Islet of Langerhans (tissue), 1 donor: Measurements from ENCODE around the gene TOMM20.
"Not testable (repeated sequence)": the region's sequence is repeated elsewhere in the genome, so short reads cannot be mapped to it uniquely, and the experiment has no call there.

ENCODE experiments used
- FAIRE-seq: peaks from one replicate; lab custom pipeline; 2011; peaks lifted over from hg19 to GRCh38; lab: Jason Lieb, UNC

TOMM20 gene

DNA sequence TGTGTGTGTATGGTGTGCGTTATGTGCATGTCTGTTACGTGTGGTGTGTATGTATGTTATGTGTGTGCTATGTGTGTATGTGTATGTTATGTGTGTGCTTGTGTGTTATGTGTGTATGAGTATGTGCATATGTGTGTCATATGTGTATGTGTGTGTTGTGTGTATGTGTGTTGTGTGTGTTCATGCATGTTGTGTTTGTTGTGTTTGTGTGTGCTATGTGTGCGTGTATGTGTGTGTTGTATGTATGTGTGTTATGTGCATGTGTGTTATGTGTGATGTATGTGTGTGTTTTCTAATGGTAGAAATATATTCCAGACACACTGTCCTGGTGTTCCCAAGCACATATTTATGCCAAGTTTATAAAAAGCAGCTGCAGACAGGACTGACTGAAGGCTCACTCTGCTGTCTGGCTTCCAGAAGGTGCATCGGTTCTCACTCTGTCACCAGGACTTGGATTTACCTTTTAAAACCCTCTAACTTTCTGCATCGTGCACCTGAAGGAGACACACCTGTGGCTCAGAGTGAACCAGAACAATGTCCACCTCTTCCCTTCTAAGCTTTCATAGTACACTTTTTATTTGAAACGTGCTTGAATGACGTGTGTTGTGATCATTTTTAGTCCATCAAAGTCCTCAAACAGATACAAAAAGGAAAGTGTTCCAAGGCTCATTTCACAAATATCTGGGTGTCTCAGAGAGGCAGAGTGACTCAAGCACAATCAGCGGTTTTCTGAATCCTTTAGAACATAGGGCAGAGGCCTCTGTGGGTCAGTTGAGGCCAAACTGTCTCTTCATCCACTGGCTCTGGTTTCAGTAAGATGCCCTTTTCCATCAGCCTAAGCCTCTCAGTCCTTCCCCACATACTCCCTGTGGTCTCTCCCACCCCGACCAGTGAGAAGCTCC is 49.9 kb downstream of the TOMM20 start:
- no peak for FAIRE-seq

DNA sequence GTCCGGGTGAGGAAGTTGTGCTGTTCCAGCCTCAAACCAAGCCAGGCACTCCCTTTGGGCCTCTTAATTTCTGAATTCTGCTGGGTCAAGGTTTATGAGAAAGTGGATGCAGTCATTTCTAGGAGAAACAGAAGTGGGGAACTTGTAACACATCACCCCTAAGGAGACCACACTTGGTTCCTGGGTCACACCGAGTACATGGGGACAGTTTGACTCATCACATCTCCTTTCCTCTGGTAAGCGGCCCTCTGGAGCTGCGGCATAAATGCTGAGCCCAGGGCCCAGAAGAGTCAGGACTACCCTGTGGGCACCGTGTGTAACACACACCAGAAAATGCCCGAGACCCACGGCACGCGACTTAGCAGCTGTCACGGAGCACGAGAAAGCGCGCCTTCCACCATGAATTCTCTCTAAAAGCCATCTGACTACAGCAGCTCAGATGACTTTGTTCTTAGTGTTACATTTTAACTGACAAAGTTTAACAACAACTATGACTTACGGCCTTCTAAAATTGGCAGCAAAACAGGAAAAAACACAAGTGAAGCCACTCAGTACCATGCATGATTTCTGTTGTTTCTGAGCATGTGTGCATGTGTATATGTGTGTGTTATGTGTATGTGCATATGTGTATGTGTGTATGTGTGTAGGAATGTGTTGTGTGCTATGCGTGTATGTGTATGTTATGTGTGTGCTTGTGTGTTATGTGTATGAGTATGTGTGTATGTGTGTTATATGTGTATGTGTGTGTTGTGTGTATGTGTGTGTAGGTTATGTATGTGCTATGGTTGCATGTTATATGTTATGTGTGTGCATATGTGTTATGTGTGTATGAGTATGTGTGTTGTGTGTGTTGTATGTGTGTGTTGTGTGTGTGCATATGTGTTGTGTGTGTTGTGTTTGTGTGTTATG is 50.8 kb downstream of the TOMM20 start:
- FAIRE-seq = no peak

DNA sequence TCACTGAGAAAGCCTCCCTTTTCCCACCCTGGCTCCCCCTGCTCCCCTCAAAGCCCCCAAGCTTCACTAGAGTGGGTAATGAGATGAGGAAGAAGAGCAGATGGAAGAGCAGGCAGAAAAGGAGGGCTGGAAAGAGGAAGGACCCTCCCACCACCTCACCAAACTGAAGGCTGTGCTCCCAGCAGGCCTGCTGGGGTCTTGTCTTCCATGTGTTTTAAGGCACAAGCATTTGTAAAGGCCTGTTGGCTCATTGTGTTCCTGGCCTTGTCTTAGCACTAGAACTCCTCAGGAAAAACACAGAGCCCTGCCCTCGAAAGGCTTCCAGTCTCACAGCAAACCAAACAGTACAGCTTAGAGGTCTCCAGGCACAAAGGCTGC is 51.5 kb downstream of the TOMM20 start:
- no peak for FAIRE-seq

DNA sequence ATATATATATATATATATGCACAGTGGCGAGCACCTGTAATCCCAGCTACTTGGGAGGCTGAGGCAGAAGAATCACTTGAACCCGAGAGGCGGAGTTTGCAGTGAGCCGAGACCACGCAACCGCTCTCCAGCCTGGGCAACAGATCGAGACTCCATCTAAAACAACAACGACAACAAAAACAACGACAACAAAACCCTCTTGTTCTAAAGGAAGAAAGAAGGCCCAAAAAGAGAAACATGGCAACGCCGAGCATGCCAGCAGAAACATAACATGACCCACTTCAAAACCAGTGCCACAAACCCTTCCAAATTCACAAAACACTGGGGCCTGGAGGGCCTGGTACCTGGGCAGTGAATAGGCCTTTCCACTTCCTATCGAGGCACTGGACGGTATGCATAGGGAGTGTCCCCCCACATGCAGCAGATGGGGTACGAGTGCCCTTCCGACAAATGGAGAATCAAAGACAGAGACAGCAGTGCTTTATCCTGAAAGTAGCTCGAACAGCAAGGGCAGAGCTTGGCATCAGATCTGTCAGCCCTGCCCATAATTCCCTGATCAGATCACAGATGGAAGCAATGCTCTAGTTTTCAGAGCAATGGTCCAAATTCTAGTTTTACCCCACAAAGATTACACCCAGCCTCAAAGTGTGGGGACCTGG is 52.0 kb downstream of the TOMM20 start:
- FAIRE-seq = no peak

DNA sequence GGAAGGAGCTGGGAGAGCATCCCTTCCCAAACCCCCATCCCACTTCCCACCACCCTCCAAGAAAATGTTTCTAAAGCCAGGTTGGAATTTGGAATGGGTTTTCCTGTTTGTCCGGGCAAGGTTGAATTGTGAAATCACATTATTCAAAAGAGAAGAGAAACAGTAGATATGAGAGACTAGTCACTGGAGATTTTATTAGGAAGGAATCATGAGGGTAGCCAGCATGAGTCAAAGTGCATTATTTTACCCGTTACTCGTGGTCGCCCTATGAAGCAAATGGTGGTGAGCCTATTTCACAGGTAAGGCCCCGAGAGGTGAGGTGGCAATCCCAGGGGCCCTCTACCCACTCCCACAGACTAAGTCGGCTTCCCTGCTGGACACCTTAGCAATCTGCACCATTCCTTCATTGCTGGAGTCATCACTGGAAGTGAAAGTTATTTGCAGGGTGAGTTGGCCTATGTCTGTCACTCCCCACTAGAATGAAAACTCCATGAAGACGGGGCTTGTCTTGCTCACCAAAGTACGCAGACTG is 52.8 kb downstream of the TOMM20 start:
- no peak for FAIRE-seq

DNA sequence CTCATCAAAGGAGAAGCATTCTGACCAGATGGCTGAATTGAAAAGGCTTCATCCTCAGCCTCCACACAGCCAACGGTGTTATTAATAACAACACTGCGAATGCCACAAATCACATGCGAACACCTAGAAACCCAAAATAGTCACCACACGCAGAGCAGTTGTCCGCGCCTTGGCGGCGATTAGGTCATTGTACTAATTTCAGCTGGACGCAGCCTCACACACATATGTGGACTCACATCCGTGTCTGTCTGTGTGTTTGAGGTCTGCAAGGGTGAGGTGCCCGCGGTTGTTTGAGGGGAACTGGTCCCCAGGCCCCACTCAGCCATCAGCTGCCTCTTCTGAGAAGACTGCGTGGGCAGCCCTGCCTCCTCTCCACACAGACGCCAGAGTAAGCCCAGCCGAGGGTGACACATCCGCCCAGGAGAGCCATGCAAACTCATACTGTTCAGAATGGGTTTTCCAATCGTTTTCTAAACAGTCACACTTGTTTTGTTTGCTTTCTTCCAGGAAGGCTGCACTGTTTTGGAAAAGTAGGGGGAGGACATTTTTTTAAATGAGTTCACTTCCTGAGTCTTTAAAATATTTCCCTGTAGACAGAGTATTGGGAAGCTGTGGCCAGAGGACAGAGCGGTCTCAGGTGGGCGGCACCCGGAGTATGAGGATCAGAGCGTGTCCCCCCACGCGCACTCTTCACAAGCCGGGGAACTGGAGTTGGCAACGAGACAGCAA is 53.4 kb downstream of the TOMM20 start:
- FAIRE-seq = no peak

DNA sequence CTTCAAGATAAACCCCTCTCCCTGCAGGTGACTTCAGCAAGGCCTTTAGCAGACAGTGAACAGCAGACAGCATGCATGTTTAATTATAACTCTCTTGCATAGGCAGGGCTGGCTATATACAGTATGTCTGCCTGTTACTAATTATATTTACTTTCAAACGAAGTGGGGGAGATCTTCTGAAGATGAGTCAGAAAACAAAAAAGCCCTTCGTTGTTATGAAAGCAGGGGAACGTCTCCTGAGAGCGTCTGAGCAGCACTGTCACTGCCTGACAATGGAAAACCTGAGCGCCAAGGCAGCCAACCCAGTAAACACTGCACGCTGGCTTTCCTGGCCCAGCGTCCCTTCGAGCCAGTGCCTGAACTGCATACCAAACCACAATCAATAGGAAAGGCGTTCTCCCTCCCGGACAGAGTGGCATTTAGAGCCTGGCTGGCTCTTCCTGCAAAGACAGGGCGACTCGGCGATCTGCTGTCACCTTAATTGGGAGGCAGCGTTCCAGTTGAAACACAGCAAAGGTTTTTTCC is 54.1 kb downstream of the TOMM20 start:
- no peak for FAIRE-seq

DNA sequence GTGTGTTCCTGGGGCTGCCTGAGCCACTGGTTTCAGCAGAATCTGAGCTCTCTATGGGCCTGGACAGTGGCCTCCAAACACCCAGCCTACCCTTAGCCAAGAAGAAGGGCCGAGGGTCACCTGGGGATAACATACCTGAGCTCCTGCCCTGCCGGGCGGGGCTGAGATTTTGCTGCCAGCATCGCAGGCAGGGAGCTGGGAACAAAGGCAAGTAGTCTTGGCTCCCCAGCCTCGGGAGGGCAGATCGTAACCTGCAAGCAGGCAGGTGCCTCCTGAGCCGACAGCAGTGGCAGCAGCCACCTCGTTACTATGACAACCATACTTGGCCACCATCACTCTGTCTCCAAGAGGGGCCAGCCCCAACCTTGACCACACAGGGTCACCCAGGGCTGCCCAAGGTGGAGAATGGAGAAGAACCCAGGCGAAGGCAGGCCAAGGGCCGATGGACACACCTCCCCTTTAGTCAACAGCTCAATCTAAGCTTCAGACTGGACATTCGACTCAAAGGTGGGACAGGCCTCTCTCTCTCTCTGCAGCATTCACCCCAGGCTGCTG is 54.6 kb downstream of the TOMM20 start:
- FAIRE-seq = no peak

DNA sequence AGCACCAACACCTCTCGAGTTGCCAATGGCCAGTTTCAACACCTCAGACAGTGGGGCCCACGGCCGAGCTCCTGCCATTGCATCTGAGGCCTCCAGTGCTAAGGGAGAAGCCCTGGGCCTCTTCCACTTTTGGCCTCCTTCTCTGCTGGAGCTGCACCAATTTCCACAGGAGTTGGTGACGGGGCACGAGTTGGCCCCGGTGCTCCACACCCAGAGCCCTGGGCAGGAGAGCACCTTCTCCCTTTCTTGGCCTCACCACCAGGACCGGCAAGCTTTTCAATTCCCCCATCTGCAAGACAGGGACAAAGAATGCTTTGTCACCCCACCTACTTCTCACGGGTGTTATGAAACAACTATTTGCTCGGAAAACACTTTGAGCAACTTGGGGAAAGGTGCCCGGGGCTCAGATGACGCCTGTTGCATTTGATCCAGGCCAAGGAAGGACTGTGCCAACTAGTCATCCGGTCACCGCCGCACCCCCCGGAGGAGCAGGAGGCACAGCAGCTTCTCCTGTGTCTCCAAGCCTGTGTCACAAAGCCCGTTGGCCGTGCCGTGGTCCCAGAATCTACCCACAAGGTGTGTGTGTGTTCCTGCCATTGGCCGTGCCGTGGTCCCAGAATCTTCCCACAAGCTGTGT is 55.2 kb downstream of the TOMM20 start:
- FAIRE-seq = no peak

DNA sequence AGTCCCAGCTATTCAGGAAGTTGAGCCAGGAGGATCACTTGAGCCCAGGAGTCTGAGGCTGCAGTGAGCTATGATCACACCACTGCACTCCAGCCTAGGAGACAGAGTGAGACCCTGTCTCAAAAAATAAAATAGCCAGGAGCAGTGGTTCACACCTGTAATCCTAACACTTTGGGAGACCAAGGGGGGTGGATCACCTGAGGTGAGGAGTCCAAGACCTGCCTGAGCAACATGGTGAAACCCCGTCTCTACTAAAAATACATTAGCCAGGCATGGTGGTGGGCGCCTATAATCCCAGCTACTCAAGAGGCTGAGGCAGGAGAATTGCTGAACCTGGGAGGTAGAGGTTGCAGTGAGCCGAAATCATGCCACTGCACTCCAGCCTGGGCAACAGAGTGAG is 56.1 kb downstream of the TOMM20 start:
- FAIRE-seq = not testable (repeated sequence)

DNA sequence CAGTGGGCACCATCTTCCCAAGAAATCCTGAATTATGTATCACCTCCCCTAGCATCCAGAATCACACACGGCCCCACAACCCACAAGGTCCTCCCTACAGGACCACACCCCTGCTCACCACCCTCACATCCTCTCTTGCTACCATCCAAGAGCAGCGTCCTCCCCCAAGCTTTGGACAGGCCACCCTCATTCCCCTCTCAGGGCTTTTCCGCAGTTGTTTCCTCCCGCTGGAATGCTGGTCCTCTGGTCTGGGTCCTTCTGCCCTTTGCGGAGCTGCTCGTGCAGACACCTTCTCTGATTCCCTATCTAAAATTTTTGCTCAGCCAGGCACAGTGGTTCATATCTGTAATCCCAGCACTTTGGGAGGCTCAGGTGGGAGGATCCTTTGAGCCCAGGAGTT is 56.5 kb downstream of the TOMM20 start:
- no peak for FAIRE-seq

DNA sequence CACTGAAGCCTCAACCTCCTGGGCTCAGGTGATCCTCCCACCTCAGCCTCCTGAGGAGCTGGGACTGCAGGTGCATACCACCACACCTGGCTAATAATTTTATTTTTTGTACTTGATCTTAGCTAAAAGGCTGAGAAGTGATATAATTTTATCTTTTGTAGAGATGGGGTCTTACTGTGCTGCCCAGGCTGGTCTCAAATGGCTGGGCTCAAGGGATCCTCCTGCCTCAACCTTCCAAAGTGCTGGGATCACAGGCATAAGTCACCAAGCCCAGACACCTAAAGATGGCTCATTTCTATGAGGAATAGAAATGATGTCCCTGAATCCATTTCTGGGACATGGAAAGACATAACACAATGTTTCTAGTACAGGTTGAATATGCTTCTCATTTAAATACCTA is 57.8 kb downstream of the TOMM20 start:
- no peak for FAIRE-seq

DNA sequence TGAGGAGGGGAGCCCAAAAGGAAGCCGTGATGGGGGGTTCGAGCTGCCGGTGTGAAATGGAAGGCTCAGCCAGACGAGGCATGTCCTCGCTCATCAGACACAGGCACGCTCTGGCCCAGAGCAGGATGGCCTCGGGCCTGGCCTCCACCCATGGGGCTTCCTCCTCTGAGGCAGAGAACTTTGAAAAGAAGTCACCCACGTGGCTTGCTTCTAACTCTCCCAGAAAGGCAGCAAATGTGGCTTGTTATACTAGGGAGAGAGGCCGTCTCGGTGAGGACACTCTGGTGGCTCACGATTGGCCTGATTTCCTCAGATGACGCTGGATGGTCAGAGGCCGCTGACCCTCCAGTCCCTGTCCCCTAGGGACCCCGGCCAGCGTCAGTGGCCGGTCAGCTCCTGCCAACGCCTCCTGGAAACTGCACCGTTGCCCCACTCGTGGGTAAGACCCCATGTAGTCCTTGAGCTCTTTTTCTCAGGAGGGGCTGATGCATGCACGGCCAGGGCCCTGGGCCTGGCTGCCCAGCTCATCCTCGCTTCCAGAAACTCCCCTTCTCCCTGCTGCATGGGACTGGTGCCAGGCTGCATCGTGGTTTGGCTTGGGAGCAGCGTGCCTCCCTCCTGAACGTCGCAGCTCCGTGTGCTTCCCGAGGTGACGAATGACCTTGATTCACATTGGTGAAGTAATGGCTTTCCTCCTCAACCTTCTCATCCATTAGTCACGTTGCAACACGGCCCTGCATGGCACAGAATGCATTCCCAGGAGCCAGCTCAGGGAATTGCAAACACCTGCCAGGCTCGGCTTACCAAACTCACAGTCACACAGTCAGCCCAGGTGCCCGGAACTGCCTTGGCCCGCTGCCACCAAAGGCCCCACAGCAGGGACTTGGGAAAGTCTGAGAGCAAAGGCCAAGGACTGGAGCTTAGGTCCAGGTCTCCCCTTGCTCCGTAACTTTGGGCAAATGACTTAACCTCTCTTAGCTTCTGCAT is 58.8 kb downstream of the TOMM20 start:
- FAIRE-seq = no peak

DNA sequence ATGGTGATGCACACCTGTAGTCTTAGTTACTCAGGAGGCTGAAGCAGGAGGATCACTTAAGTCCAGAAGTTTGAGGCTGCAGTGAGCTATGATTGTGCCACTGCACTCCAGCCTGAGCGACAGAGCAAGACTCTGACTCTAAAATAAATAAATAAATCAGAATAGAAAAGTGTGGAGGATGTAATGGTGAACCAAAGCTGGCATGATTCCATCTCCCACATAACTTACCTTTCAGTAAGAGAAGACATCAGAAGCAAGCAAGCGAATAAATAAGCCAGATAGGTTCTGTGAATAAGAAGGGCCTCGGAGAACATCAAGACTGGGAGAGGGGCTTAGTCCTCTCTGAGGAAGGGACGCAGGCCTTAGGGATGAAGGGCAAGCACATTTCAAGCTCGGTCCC is 59.5 kb downstream of the TOMM20 start:
- FAIRE-seq = no peak

DNA sequence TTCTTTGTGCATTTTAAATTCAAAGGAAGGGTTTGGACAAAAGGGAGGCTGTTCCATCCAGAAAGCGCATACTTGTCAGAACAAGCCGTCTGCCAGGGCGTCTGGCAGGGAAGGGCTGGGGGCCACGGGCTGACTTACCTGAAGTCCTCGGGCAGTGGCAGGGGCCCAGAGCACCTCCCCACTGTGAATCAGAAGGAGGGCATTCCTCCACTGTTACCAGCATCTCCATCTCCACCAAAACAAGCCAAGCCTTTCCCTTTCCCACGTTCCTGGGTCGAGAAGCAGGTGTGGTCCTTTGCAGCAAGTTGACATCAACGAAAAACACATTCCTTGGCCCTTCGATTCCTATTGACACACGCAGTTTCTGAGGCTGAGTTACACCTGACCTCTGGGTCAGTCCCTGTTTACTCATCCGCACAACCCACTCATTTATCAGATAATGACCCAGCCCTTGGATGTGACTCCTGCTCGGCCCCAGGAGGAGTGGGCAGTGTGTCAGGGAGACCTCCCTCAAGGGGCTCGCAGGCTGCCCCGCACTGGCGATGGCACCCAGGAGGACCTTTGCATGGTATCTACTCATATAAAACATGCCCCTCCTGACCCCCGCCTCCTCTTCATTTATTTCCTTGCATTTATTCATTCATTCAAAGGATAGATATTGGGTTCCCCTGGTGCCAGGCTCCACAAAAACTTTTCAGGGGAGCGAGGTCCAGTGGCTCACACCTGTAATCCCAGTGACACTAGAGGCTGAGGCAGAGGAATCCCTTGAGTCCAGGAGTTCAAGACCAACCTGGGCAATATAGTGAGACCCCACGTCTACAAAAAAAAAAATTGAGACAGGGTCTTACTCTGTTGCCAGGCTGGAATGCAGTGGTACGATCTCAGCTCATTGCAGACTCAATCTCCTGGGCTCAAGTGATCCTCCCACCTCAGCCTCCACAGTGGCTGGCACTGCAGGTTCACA is 60.2 kb downstream of the TOMM20 start:
- no peak for FAIRE-seq

DNA sequence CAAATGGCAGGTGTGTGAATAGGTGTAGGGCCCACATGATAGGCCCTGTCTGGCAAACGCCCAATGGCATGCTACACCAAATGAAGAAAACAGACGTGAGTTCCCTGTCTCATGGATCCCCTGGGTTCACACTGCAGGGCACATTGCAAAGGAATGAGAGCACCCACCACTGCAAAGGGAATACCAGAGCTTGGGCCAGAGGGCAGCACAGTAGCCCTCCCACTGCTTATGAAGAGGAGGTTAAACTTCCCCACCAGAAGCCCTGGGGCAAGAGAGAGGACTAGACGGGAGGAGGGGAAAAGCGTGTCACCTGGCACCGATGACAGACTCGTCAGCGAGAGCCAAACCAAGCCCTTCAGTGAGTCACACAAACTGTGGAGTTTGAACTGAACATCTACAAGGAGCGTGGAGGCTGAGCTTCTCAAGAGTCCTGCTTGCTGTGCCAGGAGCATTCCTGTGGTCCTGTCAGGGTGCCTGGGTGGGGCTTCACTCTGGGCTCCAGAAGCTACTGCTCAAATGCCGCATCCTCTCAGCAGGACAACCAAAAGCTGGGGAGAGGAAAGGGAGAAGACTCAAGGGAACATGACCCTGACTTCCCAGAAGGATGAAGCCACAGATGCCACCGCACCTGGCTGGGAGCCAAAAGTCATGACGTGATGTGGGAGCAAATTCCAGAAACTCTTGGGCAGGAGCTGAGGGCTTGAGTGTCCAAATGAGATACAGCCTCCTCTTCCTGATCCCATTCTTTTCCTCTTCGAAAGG is 61.1 kb downstream of the TOMM20 start:
- FAIRE-seq = no peak

DNA sequence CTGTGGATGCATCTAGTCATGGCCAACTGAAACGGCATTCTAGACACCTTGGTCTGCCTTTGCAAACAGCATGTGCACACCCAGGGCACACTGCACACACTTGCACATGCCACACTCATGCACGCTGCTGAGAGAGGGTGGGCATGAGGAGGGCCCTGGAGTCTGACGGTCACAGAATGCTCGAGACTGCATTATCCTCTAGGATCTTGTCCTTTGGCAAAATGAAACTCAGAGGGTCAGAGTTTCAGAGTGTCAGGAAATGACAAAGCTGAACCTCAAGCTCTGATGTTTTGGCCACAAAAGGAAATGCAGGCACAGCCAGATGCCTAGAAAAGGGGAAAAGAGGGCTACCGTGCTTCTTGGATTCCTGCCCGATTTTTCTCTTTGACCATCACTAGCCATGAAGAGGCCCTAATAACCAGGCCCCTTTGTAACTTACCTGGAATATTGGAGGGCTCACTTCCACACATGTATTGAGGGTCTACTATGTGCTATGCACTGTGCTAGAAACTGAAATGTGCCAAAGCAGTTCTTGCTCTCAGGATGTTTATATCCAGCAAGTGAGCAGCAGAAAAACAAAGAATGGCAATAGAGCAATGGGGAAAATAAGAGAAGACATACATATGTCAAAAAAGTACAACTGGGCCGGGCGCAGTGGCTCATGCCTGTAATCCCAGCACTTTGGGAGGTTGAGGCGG is 65.4 kb downstream of the TOMM20 start:
- FAIRE-seq = no peak
